GM19035 (cell line): Measurements from ENCODE around the gene CYB5D1.

Experiments
- ATAC-seq: cut with Tn5 transposase; IDR thresholded peaks from one replicate; pipeline ENCODE4 v1.9.1; 2021; ENCODE audit not compliant: unreplicated experiment

The CYB5D1 gene

GRCh38 chr17:7844292-7845154 lies 13.3 kb upstream of the CYB5D1 start:
- ATAC-seq = peak; percentile 51

GRCh38 chr17:7845359-7846062 lies 12.3 kb upstream of the CYB5D1 start:
- no peak for ATAC-seq

- ATAC-seq = no peak
Measured at GRCh38 chr17:7846063-7846735, 11.6 kb upstream of the CYB5D1 start.

DNA sequence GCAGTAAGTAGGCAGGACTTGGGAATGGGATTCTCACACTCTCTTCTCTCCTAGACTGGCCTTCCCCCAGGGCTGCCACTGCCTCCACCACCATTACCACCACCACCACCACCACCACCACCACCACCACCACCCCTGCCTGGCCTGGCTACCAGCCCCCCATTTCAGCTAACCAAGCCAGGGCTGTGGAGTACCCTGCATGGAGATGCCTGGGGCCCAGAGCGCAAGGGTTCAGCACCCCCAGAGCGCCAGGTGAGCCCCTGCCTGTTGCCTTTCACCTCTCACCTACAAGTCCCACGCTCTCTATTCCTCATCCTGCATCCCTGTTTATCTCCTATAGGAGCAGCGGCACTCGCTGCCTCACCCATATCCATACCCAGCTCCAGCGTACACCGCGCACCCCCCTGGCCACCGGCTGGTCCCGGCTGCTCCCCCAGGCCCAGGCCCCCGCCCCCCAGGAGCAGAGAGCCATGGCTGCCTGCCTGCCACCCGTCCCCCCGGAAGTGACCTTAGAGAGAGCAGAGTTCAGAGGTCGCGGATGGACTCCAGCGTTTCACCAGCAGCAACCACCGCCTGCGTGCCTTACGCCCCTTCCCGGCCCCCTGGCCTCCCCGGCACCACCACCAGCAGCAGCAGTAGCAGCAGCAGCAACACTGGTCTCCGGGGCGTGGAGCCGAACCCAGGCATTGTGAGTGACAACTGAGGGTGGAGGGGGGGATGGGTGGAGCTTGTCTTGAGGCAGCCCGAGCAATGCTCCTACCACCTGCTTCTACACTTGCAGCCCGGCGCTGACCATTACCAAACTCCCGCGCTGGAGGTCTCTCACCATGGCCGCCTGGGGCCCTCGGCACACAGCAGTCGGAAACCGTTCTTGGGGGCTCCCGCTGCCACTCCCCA lies 10.8 kb upstream of the CYB5D1 start:
- ATAC-seq = no peak

DNA sequence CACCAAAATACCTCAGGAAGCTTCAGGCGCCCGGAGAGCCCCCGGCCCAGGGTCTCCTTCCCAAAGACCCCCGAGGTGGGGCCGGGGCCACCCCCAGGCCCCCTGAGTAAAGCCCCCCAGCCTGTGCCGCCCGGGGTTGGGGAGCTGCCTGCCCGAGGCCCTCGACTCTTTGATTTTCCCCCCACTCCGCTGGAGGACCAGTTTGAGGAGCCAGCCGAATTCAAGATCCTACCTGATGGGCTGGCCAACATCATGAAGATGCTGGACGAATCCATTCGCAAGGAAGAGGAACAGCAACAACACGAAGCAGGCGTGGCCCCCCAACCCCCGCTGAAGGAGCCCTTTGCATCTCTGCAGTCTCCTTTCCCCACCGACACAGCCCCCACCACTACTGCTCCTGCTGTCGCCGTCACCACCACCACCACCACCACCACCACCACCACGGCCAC lies 9.6 kb upstream of the CYB5D1 start:
- ATAC-seq = no peak

DNA sequence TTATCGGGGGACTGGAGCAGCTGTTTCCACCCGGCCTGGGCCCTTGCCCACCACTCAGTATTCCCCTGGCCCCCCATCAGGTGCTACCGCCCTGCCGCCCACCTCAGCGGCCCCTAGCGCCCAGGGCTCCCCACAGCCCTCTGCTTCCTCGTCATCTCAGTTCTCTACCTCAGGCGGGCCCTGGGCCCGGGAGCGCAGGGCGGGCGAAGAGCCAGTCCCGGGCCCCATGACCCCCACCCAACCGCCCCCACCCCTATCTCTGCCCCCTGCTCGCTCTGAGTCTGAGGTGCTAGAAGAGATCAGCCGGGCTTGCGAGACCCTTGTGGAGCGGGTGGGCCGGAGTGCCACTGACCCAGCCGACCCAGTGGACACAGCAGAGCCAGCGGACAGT lies 9.1 kb upstream of the CYB5D1 start:
- ATAC-seq = no peak

- no peak for ATAC-seq
Measured at GRCh38 chr17:7849130-7849750, 8.6 kb upstream of the CYB5D1 start.

GRCh38 chr17:7849751-7850504 lies 7.9 kb upstream of the CYB5D1 start:
- no peak for ATAC-seq

GRCh38 chr17:7850701-7851437 lies 6.9 kb upstream of the CYB5D1 start:
- ATAC-seq = no peak

DNA sequence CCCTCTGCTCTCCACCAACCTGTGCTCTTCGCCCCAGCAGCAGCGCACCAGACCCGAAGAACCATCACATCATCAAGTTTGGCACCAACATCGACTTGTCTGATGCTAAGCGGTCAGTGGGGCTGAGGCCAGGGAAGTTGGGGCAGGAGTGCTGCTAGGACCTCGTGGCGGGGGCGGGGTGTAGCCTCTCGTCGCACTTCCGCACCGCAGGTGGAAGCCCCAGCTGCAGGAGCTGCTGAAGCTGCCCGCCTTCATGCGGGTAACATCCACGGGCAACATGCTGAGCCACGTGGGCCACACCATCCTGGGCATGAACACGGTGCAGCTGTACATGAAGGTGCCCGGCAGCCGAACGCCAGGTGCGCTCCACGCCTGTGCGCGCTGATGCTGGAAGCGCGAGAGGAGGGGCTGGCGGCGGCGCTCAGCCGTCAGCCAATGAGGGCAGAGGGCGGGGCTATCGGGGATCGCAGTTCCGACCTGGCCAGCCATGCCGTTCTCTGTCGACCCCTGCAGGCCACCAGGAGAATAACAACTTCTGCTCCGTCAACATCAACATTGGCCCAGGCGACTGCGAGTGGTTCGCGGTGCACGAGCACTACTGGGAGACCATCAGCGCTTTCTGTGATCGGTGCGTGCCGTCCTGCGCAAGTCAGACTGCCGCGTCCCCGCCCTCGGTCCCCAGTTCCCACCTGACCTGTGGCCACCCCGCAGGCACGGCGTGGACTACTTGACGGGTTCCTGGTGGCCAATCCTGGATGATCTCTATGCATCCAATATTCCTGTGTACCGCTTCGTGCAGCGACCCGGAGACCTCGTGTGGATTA lies 6.2 kb upstream of the CYB5D1 start:
- peak; percentile 75 for ATAC-seq

GRCh38 chr17:7852262-7852670 lies 5.5 kb upstream of the CYB5D1 start:
- no peak for ATAC-seq

DNA sequence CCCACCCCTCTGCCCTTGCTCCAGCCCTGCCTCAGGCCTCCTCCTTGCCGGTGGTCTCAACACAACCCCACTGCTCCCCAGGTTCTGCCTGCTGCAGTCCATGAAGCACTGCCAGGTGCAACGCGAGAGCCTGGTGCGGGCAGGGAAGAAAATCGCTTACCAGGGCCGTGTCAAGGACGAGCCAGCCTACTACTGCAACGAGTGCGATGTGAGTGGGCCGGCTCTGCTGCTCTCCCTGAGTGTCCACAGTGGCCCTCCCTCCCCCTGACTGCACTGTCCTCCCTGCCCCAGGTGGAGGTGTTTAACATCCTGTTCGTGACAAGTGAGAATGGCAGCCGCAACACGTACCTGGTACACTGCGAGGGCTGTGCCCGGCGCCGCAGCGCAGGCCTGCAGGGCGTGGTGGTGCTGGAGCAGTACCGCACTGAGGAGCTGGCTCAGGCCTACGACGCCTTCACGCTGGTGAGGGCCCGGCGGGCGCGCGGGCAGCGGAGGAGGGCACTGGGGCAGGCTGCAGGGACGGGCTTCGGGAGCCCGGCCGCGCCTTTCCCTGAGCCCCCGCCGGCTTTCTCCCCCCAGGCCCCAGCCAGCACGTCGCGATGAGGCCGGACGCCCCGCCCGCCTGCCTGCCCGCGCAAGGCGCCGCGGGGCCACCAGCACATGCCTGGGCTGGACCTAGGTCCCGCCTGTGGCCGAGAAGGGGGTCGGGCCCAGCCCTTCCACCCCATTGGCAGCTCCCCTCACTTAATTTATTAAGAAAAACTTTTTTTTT lies 4.7 kb upstream of the CYB5D1 start:
- no peak for ATAC-seq

DNA sequence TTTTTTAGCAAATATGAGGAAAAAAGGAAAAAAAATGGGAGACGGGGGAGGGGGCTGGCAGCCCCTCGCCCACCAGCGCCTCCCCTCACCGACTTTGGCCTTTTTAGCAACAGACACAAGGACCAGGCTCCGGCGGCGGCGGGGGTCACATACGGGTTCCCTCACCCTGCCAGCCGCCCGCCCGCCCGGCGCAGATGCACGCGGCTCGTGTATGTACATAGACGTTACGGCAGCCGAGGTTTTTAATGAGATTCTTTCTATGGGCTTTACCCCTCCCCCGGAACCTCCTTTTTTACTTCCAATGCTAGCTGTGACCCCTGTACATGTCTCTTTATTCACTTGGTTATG lies 4.1 kb upstream of the CYB5D1 start:
- ATAC-seq = no peak

DNA sequence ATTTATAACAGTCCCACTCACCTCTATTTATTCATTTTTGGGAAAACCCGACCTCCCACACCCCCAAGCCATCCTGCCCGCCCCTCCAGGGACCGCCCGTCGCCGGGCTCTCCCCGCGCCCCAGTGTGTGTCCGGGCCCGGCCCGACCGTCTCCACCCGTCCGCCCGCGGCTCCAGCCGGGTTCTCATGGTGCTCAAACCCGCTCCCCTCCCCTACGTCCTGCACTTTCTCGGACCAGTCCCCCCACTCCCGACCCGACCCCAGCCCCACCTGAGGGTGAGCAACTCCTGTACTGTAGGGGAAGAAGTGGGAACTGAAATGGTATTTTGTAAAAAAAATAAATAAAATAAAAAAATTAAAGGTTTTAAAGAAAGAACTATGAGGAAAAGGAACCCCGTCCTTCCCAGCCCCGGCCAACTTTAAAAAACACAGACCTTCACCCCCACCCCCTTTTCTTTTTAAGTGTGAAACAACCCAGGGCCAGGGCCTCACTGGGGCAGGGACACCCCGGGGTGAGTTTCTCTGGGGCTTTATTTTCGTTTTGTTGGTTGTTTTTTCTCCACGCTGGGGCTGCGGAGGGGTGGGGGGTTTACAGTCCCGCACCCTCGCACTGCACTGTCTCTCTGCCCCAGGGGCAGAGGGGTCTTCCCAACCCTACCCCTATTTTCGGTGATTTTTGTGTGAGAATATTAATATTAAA lies 3.6 kb upstream of the CYB5D1 start:
- ATAC-seq = no peak

GRCh38 chr17:7854851-7855659 lies 2.7 kb upstream of the CYB5D1 start, which contains the start of gene TMEM88:
Gene TMEM88, plus strand, starts transcription at chr17:7855066. Its CDS starts 9 bp downstream, at chr17:7855075.
- no peak for ATAC-seq

- no peak for ATAC-seq
Measured at GRCh38 chr17:7855660-7856010, 2.2 kb upstream of the CYB5D1 start.
